T-helper 2 cell treated with Interferon-gamma antibody and Interleukin-4, amounts not matched to agents 5 μg/mL and 100 μg/mL, for 36 hours (primary cell): ENCODE results near the gene ZNF224.

Experiments
- DNase-seq: peaks from one replicate; pipeline ENCODE4 v3.0.0; 2021; ENCODE audit warnings: low spot score
- H3K27ac Mint-ChIP-seq: one replicate; pipeline ENCODE4 v1.8.0; 2021; ENCODE audit warnings: mild to moderate bottlenecking, mixed read lengths
- H3K27me3 Mint-ChIP-seq: one replicate; pipeline ENCODE4 v1.8.0; 2021; ENCODE audit warnings: low read depth, mixed read lengths
- H3K36me3 Mint-ChIP-seq: one replicate; pipeline ENCODE4 v1.8.0; 2021; ENCODE audit warnings: low read depth, mixed read lengths
- H3K4me1 Mint-ChIP-seq: one replicate; pipeline ENCODE4 v1.8.0; 2021; ENCODE audit warnings: low read depth, mixed read lengths
- H3K4me3 Mint-ChIP-seq: one replicate; pipeline ENCODE4 v1.8.0; 2022; ENCODE audit warnings: mild to moderate bottlenecking, moderate library complexity, mixed read lengths
- H3K9me3 Mint-ChIP-seq: one replicate; pipeline ENCODE4 v1.8.0; 2021; ENCODE audit warnings: mixed read lengths

The ZNF224 gene

GRCh38 chr19:44093931-44094765, at the start of gene ZNF224:
Gene ZNF224, plus strand, starts transcription at chr19:44094361. Its CDS starts 3,513 bp downstream, at chr19:44097874.
- DNase-seq: peak; percentile 80
- Mint-ChIP-seq H3K27ac (peak within 1 kb of the TSS; percentile 92), H3K4me1 (peaks cover 10% of the 10 kb centered on the region), H3K36me3 (peaks cover 34% of the 10 kb centered on the region), H3K9me3 (peaks cover 18% of the 10 kb centered on the region), H3K27me3 (no peaks in the 10 kb centered on the region), H3K4me3 (peak within 1 kb of the TSS; percentile 96)

DNA sequence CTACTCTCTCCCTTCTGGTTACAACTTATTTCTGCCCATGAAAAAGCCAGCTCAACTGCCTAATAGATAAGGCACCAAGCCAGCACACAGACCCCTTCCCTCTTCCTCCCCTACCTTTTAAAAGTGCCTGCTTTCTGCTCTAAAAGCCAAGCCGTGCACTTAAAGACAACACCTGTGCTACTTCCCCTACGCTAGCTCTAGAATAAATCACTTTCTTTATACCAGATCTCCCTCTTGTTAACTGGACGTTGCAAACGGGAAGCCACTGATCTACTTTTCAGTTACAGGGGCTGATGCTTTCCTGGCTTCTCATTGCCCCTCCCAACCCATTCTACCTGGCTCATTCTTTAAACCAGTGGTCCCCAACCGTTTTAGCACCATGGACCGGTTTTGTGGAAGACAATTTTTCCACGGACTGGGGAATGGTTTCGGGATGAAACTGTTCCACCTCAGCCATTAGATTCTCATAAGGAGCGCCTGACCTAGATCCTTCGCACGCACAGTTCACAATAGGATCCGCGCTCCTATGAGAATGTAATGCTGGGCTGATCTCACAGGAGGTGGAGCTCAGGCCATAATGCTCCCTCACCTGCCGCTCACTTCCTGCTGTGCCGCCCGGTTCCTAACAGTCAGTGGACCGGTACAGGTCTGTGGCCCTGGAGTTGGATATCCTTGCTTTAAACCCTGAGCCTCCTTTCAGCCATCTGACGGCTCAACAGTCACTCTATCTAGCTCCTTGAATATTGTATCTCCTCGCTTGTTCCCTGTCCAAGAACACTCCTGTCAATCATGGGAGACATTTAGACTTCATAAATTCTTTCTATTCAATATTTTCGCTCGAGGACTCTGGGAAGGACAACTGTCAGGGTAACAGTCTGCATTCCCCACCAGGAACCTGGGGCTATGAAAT, 43.2 kb upstream of the ZNF224 start:
- H3K4me3 Mint-ChIP-seq: peak overlapping the region; percentile 79
- H3K9me3 Mint-ChIP-seq: peaks cover 56% of the 10 kb centered on the region
- no peaks in the 10 kb centered on the region for H3K27me3 Mint-ChIP-seq
- H3K4me1 Mint-ChIP-seq: peaks cover 7% of the 10 kb centered on the region
- DNase-seq: no peak
- peaks cover 4% of the 10 kb centered on the region for H3K36me3 Mint-ChIP-seq
- H3K27ac Mint-ChIP-seq: no peak overlapping the region

- Mint-ChIP-seq H3K27me3 (no peaks in the 10 kb centered on the region), H3K4me3 (peak within 1 kb of the TSS; percentile 79)
- DNase-seq: no peak
These were observed 42.3 kb upstream of the ZNF224 start, which contains the start of gene ZNF223 for GRCh38 chr19:44051650-44052402. Gene ZNF223, plus strand, starts transcription at chr19:44052036. Its CDS starts 3,141 bp downstream, at chr19:44055177.

DNA sequence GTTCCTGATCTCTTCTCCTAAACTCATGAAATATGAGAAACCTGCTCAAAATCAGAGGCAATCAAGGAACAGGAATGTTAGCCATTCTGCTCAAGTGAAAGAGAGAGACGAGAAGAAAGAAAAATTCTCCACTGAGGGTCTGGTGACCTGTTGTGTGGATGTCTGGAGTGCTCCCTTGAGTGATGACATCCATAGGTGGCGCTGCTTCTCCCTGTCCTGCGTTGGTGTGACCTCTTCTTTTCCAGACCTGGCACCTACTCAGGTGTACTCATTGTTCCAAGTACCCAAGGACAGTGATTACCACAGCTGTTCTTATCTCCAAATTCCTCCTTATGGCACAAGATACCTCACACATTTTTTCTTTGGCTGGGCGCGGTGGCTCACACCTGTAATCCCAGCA, 38.3 kb upstream of the ZNF224 start:
- DNase-seq: no peak
- Mint-ChIP-seq H3K36me3 (peaks cover 4% of the 10 kb centered on the region), H3K9me3 (peaks cover 66% of the 10 kb centered on the region), H3K4me3 (no peak overlapping the region), H3K27me3 (no peaks in the 10 kb centered on the region), H3K4me1 (peaks cover 7% of the 10 kb centered on the region), H3K27ac (no peak overlapping the region)

More at GRCh38 chr19:44051650-44052402, 42.3 kb upstream of the ZNF224 start, which contains the start of gene ZNF223:
- H3K4me1 Mint-ChIP-seq: peaks cover 7% of the 10 kb centered on the region
- H3K9me3 Mint-ChIP-seq: peaks cover 59% of the 10 kb centered on the region
- H3K36me3 Mint-ChIP-seq: peaks cover 4% of the 10 kb centered on the region
- H3K27ac Mint-ChIP-seq: no peak within 1 kb of the TSS

DNA sequence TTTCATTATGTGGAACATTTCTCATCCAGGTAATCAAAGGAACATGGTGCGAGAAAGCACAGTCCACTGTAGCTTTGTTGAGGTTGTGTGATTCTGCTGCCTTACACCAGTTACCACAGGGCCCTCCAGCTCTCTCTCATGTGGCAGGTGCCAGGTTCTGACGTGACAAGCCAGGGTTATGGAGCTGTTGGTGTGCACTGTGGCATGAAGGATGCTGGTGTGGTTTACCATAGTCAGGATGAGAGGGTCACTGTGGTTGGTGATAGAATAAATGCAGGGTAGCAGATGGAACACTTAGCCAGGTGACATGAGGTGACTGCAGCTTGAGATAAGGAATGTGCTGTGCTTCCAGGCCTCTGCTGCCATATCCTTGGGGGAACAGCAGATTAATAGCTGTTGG, 34.9 kb upstream of the ZNF224 start:
- Mint-ChIP-seq H3K36me3 (no peaks in the 10 kb centered on the region), H3K27me3 (no peaks in the 10 kb centered on the region), H3K27ac (no peak overlapping the region), H3K4me3 (no peak overlapping the region), H3K4me1 (no peaks in the 10 kb centered on the region), H3K9me3 (peaks cover 50% of the 10 kb centered on the region)
- DNase-seq: no peak

GRCh38 chr19:44061038-44061437, 33.1 kb upstream of the ZNF224 start:
- DNase-seq: no peak
- H3K4me3 Mint-ChIP-seq: no peak overlapping the region
- no peak overlapping the region for H3K27ac Mint-ChIP-seq
- H3K9me3 Mint-ChIP-seq: peaks cover 45% of the 10 kb centered on the region
- no peaks in the 10 kb centered on the region for H3K4me1 Mint-ChIP-seq
- no peaks in the 10 kb centered on the region for H3K27me3 Mint-ChIP-seq
- H3K36me3 Mint-ChIP-seq: no peaks in the 10 kb centered on the region

DNA sequence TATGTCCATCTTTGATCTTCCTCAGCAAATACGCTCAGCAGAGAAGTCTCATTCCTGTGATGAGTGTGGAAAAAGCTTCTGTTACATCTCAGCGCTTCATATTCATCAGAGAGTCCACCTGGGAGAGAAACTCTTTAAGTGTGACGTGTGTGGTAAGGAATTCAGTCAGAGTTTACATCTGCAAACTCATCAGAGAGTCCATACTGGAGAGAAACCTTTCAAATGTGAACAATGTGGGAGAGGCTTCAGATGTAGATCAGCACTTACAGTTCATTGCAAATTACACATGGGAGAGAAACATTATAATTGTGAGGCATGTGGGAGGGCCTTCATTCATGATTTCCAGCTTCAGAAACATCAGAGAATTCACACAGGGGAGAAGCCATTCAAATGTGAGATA, 27.9 kb upstream of the ZNF224 start:
- Mint-ChIP-seq H3K27ac (no peak overlapping the region), H3K4me3 (no peak overlapping the region), H3K36me3 (peaks cover 6% of the 10 kb centered on the region), H3K4me1 (peaks cover 1% of the 10 kb centered on the region), H3K27me3 (no peaks in the 10 kb centered on the region), H3K9me3 (peaks cover 55% of the 10 kb centered on the region)
- DNase-seq: no peak

DNA sequence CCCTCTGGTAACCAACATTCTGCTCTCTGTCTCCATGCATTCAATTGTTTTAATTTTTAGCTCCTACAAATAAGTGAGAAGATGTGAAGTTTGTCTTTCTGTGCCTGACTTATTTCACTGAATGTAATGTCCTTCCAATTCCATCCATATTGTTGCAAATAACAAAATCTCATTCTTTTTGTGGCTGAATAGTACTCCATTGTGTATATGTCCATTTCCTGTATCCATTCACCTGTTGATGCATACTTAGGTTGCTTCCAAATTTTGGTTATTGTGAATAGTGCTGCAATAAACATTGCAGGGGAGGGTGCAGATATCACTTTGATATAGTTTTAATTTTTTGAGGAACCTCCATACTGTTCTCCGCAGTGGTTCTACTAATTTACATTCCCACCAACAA, 24.7 kb upstream of the ZNF224 start:
- Mint-ChIP-seq H3K4me3 (no peak overlapping the region), H3K36me3 (peaks cover 17% of the 10 kb centered on the region), H3K27me3 (no peaks in the 10 kb centered on the region), H3K27ac (no peak overlapping the region), H3K4me1 (peaks cover 14% of the 10 kb centered on the region), H3K9me3 (peaks cover 60% of the 10 kb centered on the region)
- DNase-seq: no peak

DNA sequence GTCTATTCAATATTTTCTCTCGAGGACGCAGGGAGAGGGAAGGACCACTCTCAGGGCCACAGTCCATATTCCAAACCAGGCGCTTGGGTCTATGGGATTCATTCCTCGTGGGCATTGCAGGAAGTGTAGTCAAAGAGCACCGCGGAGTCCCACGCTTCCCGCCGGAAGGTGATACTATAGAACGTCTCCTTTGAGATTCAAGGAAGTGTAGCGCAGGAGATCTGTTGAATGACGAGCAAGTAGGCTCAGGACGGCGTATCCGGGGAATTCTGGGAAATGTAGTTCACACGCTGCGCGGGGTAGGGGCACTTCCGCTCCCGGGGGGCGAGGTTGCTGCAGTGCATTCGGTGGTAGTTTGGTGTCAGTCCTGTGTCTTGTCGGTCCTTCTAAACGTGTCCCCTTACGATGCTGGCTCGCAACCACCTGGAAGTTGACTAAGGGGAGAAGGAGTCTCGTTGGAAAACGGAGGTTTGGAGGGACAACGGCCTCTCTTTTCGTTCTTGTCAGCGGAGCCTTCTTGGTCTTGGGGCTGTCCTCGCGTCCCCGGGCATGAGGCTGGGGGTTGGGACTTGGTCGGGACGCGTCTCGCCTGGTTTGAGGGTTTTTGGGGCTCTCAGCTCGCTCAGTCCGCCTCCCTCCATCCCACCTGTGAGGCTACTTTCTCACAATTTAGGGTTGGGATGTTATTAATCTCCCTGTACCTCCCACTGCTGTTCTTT, 22.2 kb upstream of the ZNF224 start, which contains the start of gene ZNF284:
TSS of gene ZNF284 (plus strand) at position 336 of the 719 bp plus-strand sequence. CDS start 4,231 bp downstream, outside the sequence.
- peak; percentile 82 for DNase-seq
- Mint-ChIP-seq H3K27ac (peak within 1 kb of the TSS; percentile 83), H3K27me3 (no peaks in the 10 kb centered on the region), H3K9me3 (peaks cover 44% of the 10 kb centered on the region), H3K4me3 (peak within 1 kb of the TSS; percentile 94), H3K36me3 (peaks cover 21% of the 10 kb centered on the region), H3K4me1 (peaks cover 14% of the 10 kb centered on the region)

DNA sequence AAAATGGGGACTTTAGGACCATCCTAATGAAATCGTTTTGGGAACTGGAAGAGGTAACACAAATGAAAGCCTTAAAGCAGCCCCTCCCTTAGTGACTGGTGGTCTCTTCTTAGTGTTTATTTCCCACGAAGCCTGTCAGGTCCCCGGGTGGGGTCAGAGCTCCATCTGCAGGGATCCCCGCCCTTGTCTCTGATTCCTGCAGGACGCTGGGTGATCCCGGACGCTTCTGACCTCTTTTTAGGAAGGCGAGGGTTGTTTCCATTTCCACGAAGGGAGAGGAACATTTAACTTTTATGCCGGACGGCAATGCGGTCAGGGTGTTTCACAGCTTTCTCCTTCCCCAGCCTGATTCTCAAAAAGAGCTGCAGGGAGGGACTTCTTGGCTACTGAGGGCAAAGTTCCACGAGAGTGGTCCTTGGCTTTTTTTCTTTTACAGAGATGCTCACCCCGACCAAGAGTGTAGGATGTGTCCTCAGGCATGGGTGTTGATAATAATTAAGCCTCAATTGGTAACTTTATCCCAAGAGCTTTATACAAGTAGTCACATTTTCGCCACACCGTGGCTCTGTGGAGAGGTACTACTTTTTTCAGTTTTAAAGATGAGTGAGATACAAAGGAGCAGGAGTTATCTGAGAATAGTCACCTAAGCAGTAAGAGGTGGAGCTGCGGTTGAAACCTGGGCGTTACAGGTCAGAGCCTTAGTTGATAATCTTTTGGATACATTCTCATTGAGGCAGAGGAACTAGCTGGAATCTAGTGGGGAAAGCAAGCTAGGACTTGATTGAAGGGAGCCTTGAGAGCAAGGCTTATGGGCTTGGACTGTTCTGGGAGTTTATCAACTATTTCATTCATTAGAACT, 21.4 kb upstream of the ZNF224 start:
- H3K36me3 Mint-ChIP-seq: peaks cover 25% of the 10 kb centered on the region
- peaks cover 44% of the 10 kb centered on the region for H3K9me3 Mint-ChIP-seq
- DNase-seq: no peak
- H3K27ac Mint-ChIP-seq: no peak overlapping the region
- H3K4me3 Mint-ChIP-seq: peak overlapping the region; percentile 94
- peaks cover 14% of the 10 kb centered on the region for H3K4me1 Mint-ChIP-seq
- no peaks in the 10 kb centered on the region for H3K27me3 Mint-ChIP-seq

GRCh38 chr19:44076325-44076724, 17.8 kb upstream of the ZNF224 start:
- DNase-seq: no peak
- Mint-ChIP-seq H3K36me3 (peaks cover 28% of the 10 kb centered on the region), H3K27me3 (no peaks in the 10 kb centered on the region), H3K4me3 (no peak overlapping the region), H3K27ac (no peak overlapping the region), H3K9me3 (peaks cover 23% of the 10 kb centered on the region), H3K4me1 (peaks cover 12% of the 10 kb centered on the region)

DNA sequence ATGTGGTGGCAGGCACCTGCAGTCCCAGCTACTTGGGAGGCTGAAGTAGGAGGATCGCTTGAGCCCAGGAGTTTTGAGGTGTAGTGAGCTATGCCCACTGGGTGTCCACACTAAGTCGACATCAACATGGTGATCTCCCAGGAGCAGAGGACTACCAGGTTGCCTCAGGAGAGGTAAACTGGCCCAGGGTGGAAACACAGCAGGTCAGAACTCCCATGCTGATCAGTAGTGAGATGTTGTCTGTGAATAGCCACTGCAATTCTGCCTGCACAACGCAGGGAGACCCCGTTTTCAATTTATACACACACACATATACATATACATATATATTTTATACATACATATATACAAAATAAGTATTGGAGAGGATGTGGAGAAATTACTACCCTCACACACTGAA, 2.1 kb upstream of the ZNF224 start:
- H3K4me1 Mint-ChIP-seq: peaks cover 10% of the 10 kb centered on the region
- H3K27me3 Mint-ChIP-seq: no peaks in the 10 kb centered on the region
- DNase-seq: no peak
- H3K36me3 Mint-ChIP-seq: peaks cover 20% of the 10 kb centered on the region
- H3K9me3 Mint-ChIP-seq: peaks cover 12% of the 10 kb centered on the region
- no peak overlapping the region for H3K27ac Mint-ChIP-seq
- no peak overlapping the region for H3K4me3 Mint-ChIP-seq
